A549 (cell line): ENCODE results near the gene D2HGDH. TPM values are rescaled to one million over a fixed set of nuclear protein-coding genes. Genes with fewer than 3 reads are reported as not detected.

ENCODE experiments used
- ATAC-seq, 2 experiments: fragments of 200-7000 bp in 1 of 2; fragments of >200 bp in 1 of 2; cut with Nextera tagmentation in 1 of 2; cut with Tn5 transposase in 1 of 2; 3 replicates each; pipeline versions ENCODE4 v1.8.0 to v1.9.1; 2018 to 2020; ENCODE audit warnings: mild to moderate bottlenecking in 1 of 2, moderate library complexity in 1 of 2
- CTCF ChIA-PET: fragments of 300-600 bp; sonication (Branson Sonifier 250); formaldehyde crosslinking; extraction: SDS; loops from one replicate; lab custom pipeline; 2021; ENCODE audit warnings: antibody characterized with exemption, inconsistent platforms; lab: Yijun Ruan, JAX
- POLR2A ChIA-PET: fragments of 350-600 bp; formaldehyde crosslinking; extraction: SDS; loops from one replicate; lab custom pipeline; 2021; ENCODE audit warnings: antibody characterized with exemption, inconsistent platforms; lab: Yijun Ruan, JAX
- DNase-seq, 2 experiments: peaks; one replicate each; pipeline versions ENCODE4 v3.0.0 to v3.0.0-alpha.2; 2011 to 2016; ENCODE audit warnings: low read depth in 1 of 2, low spot score in 1 of 2
- FAIRE-seq: peaks from 2 replicates; lab custom pipeline; 2011; peaks lifted over from hg19 to GRCh38; lab: Jason Lieb, UNC
- H3K27ac ChIP-seq, 2 experiments: fragments of >200 bp; sonication (Bioruptor Twin); formaldehyde crosslinking; 3 replicates each; pipeline ENCODE4 v1.5.1; 2016 to 2017
- H3K4me1 ChIP-seq: fragments of >200 bp; sonication (Bioruptor Twin); formaldehyde crosslinking; 3 replicates; pipeline ENCODE4 v1.6.1; 2016
- H3K4me2 ChIP-seq: fragments of >200 bp; sonication (Bioruptor Twin); formaldehyde crosslinking; 3 replicates; pipeline ENCODE4 v1.6.1; 2016
- H3K4me3 ChIP-seq: fragments of >200 bp; sonication (Bioruptor Twin); formaldehyde crosslinking; 3 replicates; pipeline ENCODE4 v1.5.1; 2016
- H3K9me3 ChIP-seq: fragments of >200 bp; sonication (Bioruptor Twin); formaldehyde crosslinking; 3 replicates; pipeline ENCODE4 v1.6.1; 2016
- BHLHE40 ChIP-seq: IDR thresholded peaks from 2 replicates; pipeline ENCODE4 v1.6.1; 2012; ENCODE audit warnings: low read depth, low read length, inconsistent platforms
- CBX2 ChIP-seq: fragments of 200-600 bp; sonication (generic); IDR thresholded peaks from 2 replicates; pipeline ENCODE4 v1.6.1; 2016; ENCODE audit warnings: low read depth, mild to moderate bottlenecking, borderline replicate concordance
- CEBPB ChIP-seq, 2 experiments: fragments of >200 bp in 1 of 2; sonication (Bioruptor Twin) in 1 of 2; formaldehyde crosslinking in 1 of 2; IDR thresholded peaks; 2 replicates each; pipeline ENCODE4 v1.6.1; 2012 to 2016
- CTCF ChIP-seq: fragments of >200 bp; sonication (Bioruptor Twin); formaldehyde crosslinking; IDR thresholded peaks from 3 replicates; pipeline ENCODE4 v1.5.1; 2016
- E2F6 ChIP-seq: IDR thresholded peaks from 2 replicates; pipeline ENCODE4 v1.6.1; 2012; ENCODE audit warnings: low read depth, borderline replicate concordance
- EHMT2 ChIP-seq: fragments of 200-600 bp; sonication (generic); IDR thresholded peaks from 2 replicates; pipeline ENCODE4 v1.6.1; 2016; ENCODE audit warnings: antibody characterized with exemption, low read depth, mild to moderate bottlenecking, moderate library complexity
- ELK1 ChIP-seq: fragments of 150-350 bp; IDR thresholded peaks from 2 replicates; pipeline ENCODE4 v1.6.1; 2014; ENCODE audit warnings: low read depth, mild to moderate bottlenecking, low read length
- FOSB ChIP-seq: fragments of 250-450 bp; sonication (Bioruptor Pico); IDR thresholded peaks from 2 replicates; pipeline ENCODE4 v1.5.0; 2020; ENCODE audit warnings: mild to moderate bottlenecking, moderate library complexity
- FOXS1 ChIP-seq: fragments of 250-450 bp; sonication (Bioruptor Pico); IDR thresholded peaks from 2 replicates; pipeline ENCODE4 v1.5.0; 2020; ENCODE audit warnings: mild to moderate bottlenecking, moderate library complexity
- GATA3 ChIP-seq: IDR thresholded peaks from 2 replicates; pipeline ENCODE4 v1.6.1; 2012; ENCODE audit warnings: borderline replicate concordance
- HEYL ChIP-seq: fragments of 250-450 bp; sonication (Bioruptor Pico); IDR thresholded peaks from 2 replicates; pipeline ENCODE4 v1.8.0; 2021; ENCODE audit warnings: mild to moderate bottlenecking, moderate library complexity
- HMGXB4 ChIP-seq: fragments of 250-450 bp; sonication (Bioruptor Pico); IDR thresholded peaks from 2 replicates; pipeline ENCODE4 v1.5.0; 2021; ENCODE audit warnings: mild to moderate bottlenecking, moderate library complexity, borderline replicate concordance
- JUN ChIP-seq, 2 experiments: fragments of >200 bp; sonication (Bioruptor Twin); formaldehyde crosslinking; IDR thresholded peaks; 2 replicates in 1 of 2; 3 replicates in 1 of 2; pipeline ENCODE4 v1.6.1; 2016 to 2017
- JUNB ChIP-seq: fragments of >200 bp; sonication (Bioruptor Twin); formaldehyde crosslinking; IDR thresholded peaks from 2 replicates; pipeline ENCODE4 v1.6.1; 2016
- MAZ ChIP-seq: fragments of 150-350 bp; IDR thresholded peaks from 2 replicates; pipeline ENCODE4 v1.6.1; 2014; ENCODE audit warnings: antibody characterized with exemption, low read depth, low read length, borderline replicate concordance
- MYC ChIP-seq: IDR thresholded peaks from 2 replicates; pipeline ENCODE4 v1.6.1; 2012; ENCODE audit warnings: mild to moderate bottlenecking, inconsistent platforms, low read length, improper control_type of control experiment, borderline replicate concordance
- NPAS2 ChIP-seq: fragments of 250-450 bp; sonication (Bioruptor Pico); IDR thresholded peaks from 2 replicates; pipeline ENCODE4 v1.8.0; 2022; ENCODE audit warnings: mild to moderate bottlenecking, moderate library complexity, borderline replicate concordance
- NR3C1 ChIP-seq: fragments of >200 bp; sonication (Bioruptor Twin); formaldehyde crosslinking; IDR thresholded peaks from 3 replicates; pipeline ENCODE4 v1.6.1; 2017
- POLR2AphosphoS2 ChIP-seq: conservative IDR thresholded peaks from 2 replicates; pipeline ENCODE4 v1.6.1; 2012; ENCODE audit warnings: low read length, improper control_type of control experiment, inconsistent platforms
- RFX5 ChIP-seq: fragments of 450-650 bp; IDR thresholded peaks from 2 replicates; pipeline ENCODE4 v1.7.1; 2014; ENCODE audit warnings: antibody characterized with exemption, mild to moderate bottlenecking, moderate library complexity
- SMC3 ChIP-seq: fragments of >200 bp; sonication (Bioruptor Twin); formaldehyde crosslinking; IDR thresholded peaks from 3 replicates; pipeline ENCODE4 v1.6.1; 2018; ENCODE audit warnings: inconsistent platforms
- TFCP2L1 ChIP-seq: fragments of 250-450 bp; sonication (Bioruptor Pico); IDR thresholded peaks from 2 replicates; pipeline ENCODE4 v1.5.0; 2021; ENCODE audit warnings: mild to moderate bottlenecking
- TP53 ChIP-seq: fragments of 250-450 bp; sonication (Bioruptor Pico); IDR thresholded peaks from 2 replicates; pipeline ENCODE4 v1.5.0; 2021; ENCODE audit warnings: mild to moderate bottlenecking, moderate library complexity
- USF2 ChIP-seq: fragments of 450-650 bp; IDR thresholded peaks from 2 replicates; pipeline ENCODE4 v1.6.1; 2014; ENCODE audit warnings: antibody characterized with exemption
- ZFP36 ChIP-seq: fragments of 450-650 bp; IDR thresholded peaks from 2 replicates; pipeline ENCODE4 v1.6.1; 2014; ENCODE audit warnings: borderline replicate concordance; ENCODE audit not compliant: partially characterized antibody
- ZSCAN20 ChIP-seq: fragments of 250-450 bp; sonication (Bioruptor Pico); IDR thresholded peaks from 2 replicates; pipeline ENCODE4 v1.8.0; 2022; ENCODE audit warnings: mild to moderate bottlenecking, moderate library complexity
- WGBS: methylation state at CpG from one replicate; pipeline ENCODE4 v1.1.6; 2017; ENCODE audit errors: missing lambda C conversion rate; 5-methylcytosine and 5-hydroxymethylcytosine counted together
- polyA plus RNA-seq, 4 experiments: library from polyadenylated mRNA; depleted of rRNA in 3 of 4; stranded (reverse); fragments of >200 nt; fragmentation: RNase III in 1 of 4; extraction: RNeasy Plus Mini Kit Qiagen cat#74134 plus additional on column Dnase treatment in 1 of 4; gene quantifications; 2 replicates in 3 of 4; 3 replicates in 1 of 4; pipeline ENCODE4 v1.2.3, GENCODE V29; 2011 to 2017

Gene D2HGDH
- polyA plus RNA-seq, 2 of the 4 experiments (the other 2 are of a cell fraction), result 6.5 to 18.5 TPM

GRCh38 chr2:241750076-241750840 is 15.8 kb downstream of the D2HGDH start:
- 84% methylated on average over 10 of the region's 22 CpGs for WGBS
- Histone ChIP-seq H3K9me3 (no peaks in the 10 kb centered on the region), H3K4me1 (no peaks in the 10 kb centered on the region), H3K4me3 (no peak overlapping the region), H3K4me2 (no peak overlapping the region), H3K27ac (no peak overlapping the region)
- ATAC-seq (no peak), DNase-seq (no peak), FAIRE-seq (no peak)
- no peak for TF ChIP-seq CEBPB (IDR thresholded peaks at IDR 0.05)
- TF ChIP-seq TP53 (CRISPR knock-in tag), result no peak
- no peak for TF ChIP-seq E2F6
- TF ChIP-seq FOSB, result no peak
- TF ChIP-seq CBX2, result no peak
- TF ChIP-seq MYC, result no peak
- TF ChIP-seq POLR2AphosphoS2, result no peak
- TF ChIP-seq RFX5, result no peak
- no peak for TF ChIP-seq NPAS2 (CRISPR knock-in tag)
- TF ChIP-seq HEYL (CRISPR knock-in tag), result no peak
- TF ChIP-seq ZSCAN20 (CRISPR knock-in tag), result no peak
- TF ChIP-seq HMGXB4 (CRISPR knock-in tag), result no peak
- TF ChIP-seq NR3C1, result no peak
- TF ChIP-seq TFCP2L1 (CRISPR knock-in tag), result no peak
- no peak for TF ChIP-seq GATA3
- no peak for TF ChIP-seq EHMT2
- no peak for TF ChIP-seq MAZ
- POLR2A ChIA-PET, result interaction anchor here (0.6 kb wide), 1 partner anchor 51 kb away, joined by 3 read pairs; no protein-coding TSS in a partner anchor
- CTCF ChIA-PET, result interaction anchor here (0.9 kb wide), 1 partner anchor 16 kb away, joined by 3 read pairs; no protein-coding TSS in a partner anchor

- ATAC-seq (no peak), DNase-seq (no peak), FAIRE-seq (no peak)
- H3K4me2 ChIP-seq, result no peak overlapping the region
- no peaks in the 10 kb centered on the region for H3K4me1 ChIP-seq
- POLR2A ChIA-PET, result interaction anchor here (0.6 kb wide), 1 partner anchor 51 kb away, joined by 3 read pairs; no protein-coding TSS in a partner anchor
- no peak overlapping the region for H3K4me3 ChIP-seq
- CTCF ChIA-PET, result interaction anchor here (0.9 kb wide), 1 partner anchor 17 kb away, joined by 3 read pairs; no protein-coding TSS in a partner anchor
- no peaks in the 10 kb centered on the region for H3K9me3 ChIP-seq
- H3K27ac ChIP-seq, result no peak overlapping the region
- WGBS, result 95% methylated on average over 15 of the region's 15 CpGs
- TF ChIP-seq ZFP36, result no peak
- no peak for TF ChIP-seq HMGXB4 (CRISPR knock-in tag)
- no peak for TF ChIP-seq E2F6
- TF ChIP-seq BHLHE40, result no peak
- TF ChIP-seq FOXS1 (CRISPR knock-in tag), result no peak
- no peak for TF ChIP-seq SMC3
- no peak for TF ChIP-seq CTCF
- TF ChIP-seq FOSB, result no peak
- TF ChIP-seq ELK1, result no peak
- TF ChIP-seq JUNB, result no peak
- no peak for TF ChIP-seq USF2
- no peak for TF ChIP-seq JUN (IDR thresholded peaks at IDR 0.05)
Measured at GRCh38 chr2:241751152-241751551, 16.7 kb downstream of the D2HGDH start.
